GM19455 (cell line): ENCODE results near the gene CNTRL.
A peak's percentile ranks its signal among the peaks of the same experiment; 100 is the strongest.

ENCODE experiments used
- ATAC-seq: cut with Tn5 transposase; IDR thresholded peaks from one replicate; pipeline ENCODE4 v1.9.1; 2021; ENCODE audit not compliant: unreplicated experiment

Gene CNTRL

GRCh38 chr9:121201045-121201737, 126.4 kb downstream of the CNTRL start:
- peak; percentile 20 for ATAC-seq

GRCh38 chr9:121201738-121202533, 127.2 kb downstream of the CNTRL start, which contains the start of gene RAB14:
Gene RAB14, minus strand, starts transcription at chr9:121201869. Its CDS starts 8,457 bp downstream, at chr9:121193412.
- ATAC-seq: peak; percentile 84

- ATAC-seq: no peak
Observed at GRCh38 chr9:121204121-121204520, 129.4 kb downstream of the CNTRL start.

GRCh38 chr9:121204611-121205010, 129.9 kb downstream of the CNTRL start:
- ATAC-seq: no peak

- peak; percentile 24 for ATAC-seq
Observed at GRCh38 chr9:121206516-121207370, 132.0 kb downstream of the CNTRL start.

GRCh38 chr9:121207371-121207940, 132.7 kb downstream of the CNTRL start:
- ATAC-seq: peak; percentile 79

GRCh38 chr9:121210536-121210935, 135.8 kb downstream of the CNTRL start:
- no peak for ATAC-seq

- no peak for ATAC-seq
Observed at GRCh38 chr9:121213136-121213806, 138.5 kb downstream of the CNTRL start.

GRCh38 chr9:121214005-121214404, 139.2 kb downstream of the CNTRL start:
- no peak for ATAC-seq

GRCh38 chr9:121216271-121216805, 141.6 kb downstream of the CNTRL start:
- ATAC-seq: no peak

- ATAC-seq: peak; percentile 84
Observed at GRCh38 chr9:121217609-121218292, 143.0 kb downstream of the CNTRL start.

GRCh38 chr9:121218357-121219027, 143.7 kb downstream of the CNTRL start:
- ATAC-seq: peak; percentile 29

- no peak for ATAC-seq
Observed at GRCh38 chr9:121219530-121219929, 144.8 kb downstream of the CNTRL start.

- no peak for ATAC-seq
Observed at GRCh38 chr9:121220996-121221663, 146.4 kb downstream of the CNTRL start.

- no peak for ATAC-seq
Observed at GRCh38 chr9:121221664-121222055, 146.9 kb downstream of the CNTRL start.

GRCh38 chr9:121222524-121223171, 147.9 kb downstream of the CNTRL start:
- ATAC-seq: no peak

- no peak for ATAC-seq
Observed at GRCh38 chr9:121225240-121225639, 150.5 kb downstream of the CNTRL start.

- ATAC-seq: no peak
Observed at GRCh38 chr9:121226175-121226574, 151.4 kb downstream of the CNTRL start.
